ENCODE data around the gene COX19. TPM values are rescaled to one million over a fixed set of nuclear protein-coding genes. Genes with fewer than 3 reads are reported as not detected.
A peak's percentile ranks its signal among the peaks of the same experiment; 100 is the strongest.
"Not testable (repeated sequence)": the region's sequence is repeated elsewhere in the genome, so short reads cannot be mapped to it uniquely, and the experiment has no call there.

COX19 gene
- total RNA-seq, 1 donor from 2014 or later: 20.3 TPM

- Mint-ChIP-seq H3K27me3 (peaks cover 3% of the 10 kb centered on the region), H3K27ac (peak overlapping the region; percentile 52), H3K4me3 (ENCODE audit: low read depth) (no peak overlapping the region), H3K4me1 (ENCODE audit: low read depth) (peaks cover 2% of the 10 kb centered on the region), H3K9me3 (ENCODE audit: low read depth) (no peaks in the 10 kb centered on the region), H3K36me3 (ENCODE audit: insufficient read depth) (peaks cover 2% of the 10 kb centered on the region)
- no peak for DNase-seq (ENCODE audit: low spot score, unreplicated experiment)
- no peak for TF ChIP-seq CTCF (IDR thresholded peaks at IDR 0.05; ENCODE audit: unreplicated experiment)
Observed at GRCh38 chr7:961546-962400, 13.6 kb downstream of the COX19 start.

GRCh38 chr7:960972-961371 is 14.4 kb downstream of the COX19 start:
- H3K36me3 Mint-ChIP-seq (ENCODE audit: insufficient read depth); H3K27me3 Mint-ChIP-seq; H3K9me3 Mint-ChIP-seq (ENCODE audit: low read depth); H3K4me1 Mint-ChIP-seq (ENCODE audit: low read depth); H3K27ac Mint-ChIP-seq; DNase-seq (ENCODE audit: low spot score, unreplicated experiment); H3K4me3 Mint-ChIP-seq (ENCODE audit: low read depth): not testable (repeated sequence)

GRCh38 chr7:960269-960871 is 15.0 kb downstream of the COX19 start:
- H3K4me1 Mint-ChIP-seq (ENCODE audit: low read depth): peaks cover 2% of the 10 kb centered on the region
- peaks cover 8% of the 10 kb centered on the region for H3K27me3 Mint-ChIP-seq
- no peak overlapping the region for H3K4me3 Mint-ChIP-seq (ENCODE audit: low read depth)
- TF ChIP-seq CTCF (IDR thresholded peaks at IDR 0.05; ENCODE audit: unreplicated experiment): no peak
- no peak for DNase-seq (ENCODE audit: low spot score, unreplicated experiment)
- peak overlapping the region; percentile 11 for H3K27ac Mint-ChIP-seq
- no peaks in the 10 kb centered on the region for H3K36me3 Mint-ChIP-seq (ENCODE audit: insufficient read depth)
- no peaks in the 10 kb centered on the region for H3K9me3 Mint-ChIP-seq (ENCODE audit: low read depth)

GRCh38 chr7:959740-960139 is 15.6 kb downstream of the COX19 start:
- not testable (repeated sequence) for H3K36me3 Mint-ChIP-seq (ENCODE audit: insufficient read depth); H3K4me3 Mint-ChIP-seq (ENCODE audit: low read depth); H3K9me3 Mint-ChIP-seq (ENCODE audit: low read depth); H3K4me1 Mint-ChIP-seq (ENCODE audit: low read depth); DNase-seq (ENCODE audit: low spot score, unreplicated experiment)
- Mint-ChIP-seq H3K27ac (peak overlapping the region; percentile 11), H3K27me3 (peaks cover 12% of the 10 kb centered on the region)

GRCh38 chr7:959271-959670 is 16.1 kb downstream of the COX19 start:
- H3K27me3 Mint-ChIP-seq: peaks cover 12% of the 10 kb centered on the region
- H3K4me1 Mint-ChIP-seq (ENCODE audit: low read depth): no peaks in the 10 kb centered on the region
- no peaks in the 10 kb centered on the region for H3K36me3 Mint-ChIP-seq (ENCODE audit: insufficient read depth)
- no peak overlapping the region for H3K27ac Mint-ChIP-seq
- no peak for DNase-seq (ENCODE audit: low spot score, unreplicated experiment)
- no peak overlapping the region for H3K4me3 Mint-ChIP-seq (ENCODE audit: low read depth)
- no peaks in the 10 kb centered on the region for H3K9me3 Mint-ChIP-seq (ENCODE audit: low read depth)
- TF ChIP-seq CTCF (IDR thresholded peaks at IDR 0.05; ENCODE audit: unreplicated experiment): no peak

- no peak overlapping the region for H3K4me3 Mint-ChIP-seq (ENCODE audit: low read depth)
- H3K4me1 Mint-ChIP-seq (ENCODE audit: low read depth): no peaks in the 10 kb centered on the region
- no peaks in the 10 kb centered on the region for H3K36me3 Mint-ChIP-seq (ENCODE audit: insufficient read depth)
- peaks cover 12% of the 10 kb centered on the region for H3K27me3 Mint-ChIP-seq
- no peak overlapping the region for H3K27ac Mint-ChIP-seq
- no peak for DNase-seq (ENCODE audit: low spot score, unreplicated experiment)
- H3K9me3 Mint-ChIP-seq (ENCODE audit: low read depth): no peaks in the 10 kb centered on the region
- TF ChIP-seq CTCF (IDR thresholded peaks at IDR 0.05; ENCODE audit: unreplicated experiment): peak; percentile 19
Observed at GRCh38 chr7:958221-959200, 16.8 kb downstream of the COX19 start.
